Measurements from ENCODE around the gene LRRK2. TPM values are rescaled to one million over a fixed set of nuclear protein-coding genes. Genes with fewer than 3 reads are reported as not detected.

The LRRK2 gene
- total and polyA plus RNA-seq, 10 donors = 7.7 to 106 (median 51.7) TPM

DNA sequence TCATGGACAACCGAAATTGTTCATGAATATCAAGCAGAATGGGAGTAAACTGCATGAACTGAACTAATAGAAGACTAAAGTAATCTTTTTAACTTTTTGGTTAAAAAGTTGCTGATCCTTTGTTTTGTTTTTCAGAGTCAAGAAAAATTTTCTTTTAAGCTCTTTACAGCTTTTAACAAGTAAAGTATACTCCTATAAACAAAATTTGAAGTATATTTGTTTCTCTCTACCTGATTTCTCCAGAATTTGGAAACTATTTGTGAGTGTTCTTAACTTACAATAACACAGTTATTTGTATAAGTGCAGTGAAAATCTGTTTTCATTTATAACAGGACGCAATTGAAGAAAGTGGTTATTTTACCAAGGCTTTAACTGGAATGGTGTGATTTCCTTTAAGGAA, 12.2 kb upstream of the LRRK2 start:
- intact Hi-C loops (cut with DNase I; ENCODE audit: low total_unique reads) = no loop called here
- Histone ChIP-seq H3K27me3 (replicated peaks in 1 of 7) (no peaks in the 10 kb centered on the region), H3K4me1 (peaks cover 4 to 49% (median 29%) of the 10 kb centered on the region in 6 donors), H3K36me3 (no peaks in the 10 kb centered on the region), H3K4me3 (no peak overlapping the region), H3K9me3 (peaks cover 0 to 21% (median 12%) of the 10 kb centered on the region in 8 donors), H3K27ac (no peak overlapping the region)
- TF ChIP-seq POLR2AphosphoS5 (IDR thresholded peaks at IDR 0.05) (no peak), POLR2A (IDR thresholded peaks at IDR 0.05) (no peak), CTCF (IDR thresholded peaks at IDR 0.05 in 8 of 11, conservative IDR thresholded peaks at IDR 0.05 in 3 of 11) (no peak)
- WGBS, 5 donors = 83 to 94% (median 89%) methylated on average over 2 of the region's 2 CpGs
- no peak for DNase-seq

DNA sequence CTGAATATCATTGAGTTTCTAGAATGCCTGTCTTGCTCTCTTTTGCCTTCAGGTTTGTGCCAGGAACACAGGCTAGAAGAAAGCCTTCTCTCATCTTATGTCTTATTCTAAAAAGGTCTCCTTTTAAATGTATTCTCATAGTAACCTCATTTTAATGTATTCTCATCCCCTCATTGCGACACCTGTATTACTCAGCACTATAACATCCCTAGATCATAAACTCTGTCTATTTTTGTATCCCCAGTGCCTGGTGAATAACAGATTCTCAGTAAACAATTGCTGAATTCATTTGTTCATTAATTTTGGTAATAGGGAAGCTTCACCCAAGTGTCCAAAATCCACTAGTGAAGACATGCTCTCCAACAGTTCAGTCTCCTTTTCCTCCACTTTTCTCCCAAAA, 8.8 kb upstream of the LRRK2 start:
- no peaks in the 10 kb centered on the region for H3K36me3 ChIP-seq
- 85 to 95% (median 95%) methylated on average over 1 of the region's 1 CpG for WGBS, 5 donors
- no peak for DNase-seq
- H3K9me3 ChIP-seq = peaks cover 0 to 21% (median 12%) of the 10 kb centered on the region in 8 donors
- peak overlapping the region in 1 of 8 donors; percentile 24 for H3K4me3 ChIP-seq
- intact Hi-C loops (cut with DNase I; ENCODE audit: low total_unique reads) = no loop called here
- H3K27me3 ChIP-seq (replicated peaks in 1 of 7) = no peaks in the 10 kb centered on the region
- peaks cover 0 to 20% (median 5%) of the 10 kb centered on the region in 6 donors for H3K4me1 ChIP-seq
- H3K27ac ChIP-seq = peak overlapping the region in 6 of 8 donors; percentile 45 to 89 (median 79)
- TF ChIP-seq CTCF (IDR thresholded peaks at IDR 0.05 in 8 of 11, conservative IDR thresholded peaks at IDR 0.05 in 3 of 11) (no peak), POLR2AphosphoS5 (IDR thresholded peaks at IDR 0.05) (no peak), POLR2A (IDR thresholded peaks at IDR 0.05) (no peak)

DNA sequence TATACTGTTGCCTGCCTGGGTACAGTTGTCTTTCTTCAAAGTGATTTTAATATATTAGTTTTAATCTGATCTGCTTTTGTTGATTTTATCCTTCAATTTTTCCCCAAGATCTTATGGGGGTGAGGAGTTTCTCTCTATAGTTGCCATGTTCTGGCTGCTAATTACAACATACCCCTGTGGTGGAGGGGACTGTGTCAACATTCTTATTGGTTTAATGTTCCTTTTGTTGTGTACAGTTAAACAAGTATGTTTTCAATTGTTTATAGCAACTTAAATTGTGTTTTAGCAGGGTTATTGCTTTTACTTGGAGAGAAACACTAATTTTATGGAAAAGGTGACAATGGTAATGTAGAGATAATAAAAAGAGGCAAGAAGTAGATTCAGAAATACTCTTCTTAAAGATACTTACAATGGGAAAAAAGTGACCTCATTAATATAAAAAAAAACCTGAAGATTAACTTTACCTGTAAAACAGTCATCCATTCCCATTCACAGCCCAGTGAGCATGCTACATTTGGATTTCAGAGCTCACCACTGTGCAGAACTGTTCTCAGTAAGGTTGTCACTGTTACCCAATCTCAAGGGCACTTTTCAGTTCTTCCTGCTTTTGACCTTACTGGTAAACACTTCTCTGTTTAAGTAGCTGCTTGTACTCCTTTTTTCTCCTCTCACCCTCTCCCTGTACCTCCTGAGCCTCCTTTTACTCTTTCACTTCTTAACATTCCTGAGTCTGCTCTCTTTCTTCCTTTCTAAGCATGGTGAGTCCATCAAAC, 8.1 kb upstream of the LRRK2 start:
- no peak for DNase-seq
- TF ChIP-seq POLR2A (IDR thresholded peaks at IDR 0.05) = no peak
- no peak for TF ChIP-seq POLR2AphosphoS5 (IDR thresholded peaks at IDR 0.05)
- TF ChIP-seq CTCF (IDR thresholded peaks at IDR 0.05 in 8 of 11, conservative IDR thresholded peaks at IDR 0.05 in 3 of 11) = no peak

GRCh38 chr12:40219760-40220159, 5.0 kb upstream of the LRRK2 start:
- Histone ChIP-seq H3K36me3 (no peaks in the 10 kb centered on the region), H3K27me3 (replicated peaks in 1 of 7) (peaks cover 0 to 4% (median 0%) of the 10 kb centered on the region in 7 donors), H3K27ac (no peak overlapping the region), H3K4me1 (peaks cover 9 to 51% (median 23%) of the 10 kb centered on the region in 6 donors), H3K4me3 (no peak overlapping the region), H3K9me3 (no peaks in the 10 kb centered on the region)
- intact Hi-C loops (cut with DNase I; ENCODE audit: low total_unique reads) = no loop called here
- TF ChIP-seq POLR2AphosphoS5 (IDR thresholded peaks at IDR 0.05) (no peak), POLR2A (IDR thresholded peaks at IDR 0.05) (no peak), CTCF (IDR thresholded peaks at IDR 0.05 in 8 of 11, conservative IDR thresholded peaks at IDR 0.05 in 3 of 11) (no peak)
- no peak for DNase-seq

More for the DNA sequence above, 8.1 kb upstream of the LRRK2 start:
- no peaks in the 10 kb centered on the region for H3K36me3 ChIP-seq
- intact Hi-C loops (cut with DNase I; ENCODE audit: low total_unique reads) = no loop called here
- H3K27me3 ChIP-seq (replicated peaks in 1 of 7) = no peaks in the 10 kb centered on the region
- H3K27ac ChIP-seq = peak overlapping the region in 7 of 8 donors; percentile 45 to 89 (median 77)
- peak overlapping the region in 1 of 8 donors; percentile 24 for H3K4me3 ChIP-seq
- peaks cover 0 to 19% (median 12%) of the 10 kb centered on the region in 8 donors for H3K9me3 ChIP-seq
- peaks cover 0 to 25% (median 6%) of the 10 kb centered on the region in 6 donors for H3K4me1 ChIP-seq

Measured in spleen (tissue), 11 donors.